Measurements from ENCODE around the gene VPS35.

Gene VPS35

DNA sequence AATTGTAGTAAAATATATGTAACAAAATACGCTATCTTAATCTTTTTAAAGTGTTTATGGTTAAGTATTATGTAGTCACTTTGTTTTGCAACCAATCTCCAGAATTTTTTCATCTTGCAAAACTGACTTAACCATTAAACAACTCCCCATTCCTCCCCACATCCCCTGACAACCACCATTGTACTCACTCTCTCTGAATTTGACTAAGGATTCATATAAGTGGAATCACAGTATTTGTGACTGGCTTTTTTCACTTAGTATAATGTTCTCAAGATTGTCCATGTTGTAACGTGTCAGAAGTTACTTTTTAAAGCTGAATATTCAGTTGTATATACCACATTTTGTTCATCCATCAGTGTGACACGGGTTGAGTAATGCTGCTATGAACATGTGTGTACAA, 11.1 kb upstream of the VPS35 start:
- DNase-seq: no peak
- H3K4me3 ChIP-seq: no peak overlapping the region
- H3K4me1 ChIP-seq: no peaks in the 10 kb centered on the region
- no peaks in the 10 kb centered on the region for H3K36me3 ChIP-seq
- H3K27me3 ChIP-seq: no peaks in the 10 kb centered on the region
- no peaks in the 10 kb centered on the region for H3K9me3 ChIP-seq
- TF ChIP-seq CTCF (IDR thresholded peaks at IDR 0.05): no peak
- intact Hi-C loops (cut with DNase I; ENCODE audit: low total_unique reads): no loop called here
- H3K27ac ChIP-seq: no peak overlapping the region

- Histone ChIP-seq H3K9me3 (no peaks in the 10 kb centered on the region), H3K27ac (no peak overlapping the region), H3K27me3 (no peaks in the 10 kb centered on the region), H3K4me3 (no peak overlapping the region), H3K36me3 (no peaks in the 10 kb centered on the region), H3K4me1 (no peaks in the 10 kb centered on the region)
- no peak for TF ChIP-seq CTCF (IDR thresholded peaks at IDR 0.05)
- DNase-seq: no peak
- intact Hi-C loops (cut with DNase I; ENCODE audit: low total_unique reads): no loop called here
Observed at GRCh38 chr16:46696957-46697356, 8.0 kb upstream of the VPS35 start.

- Histone ChIP-seq H3K4me1 (peaks cover 0 to 3% (median under 1%) of the 10 kb centered on the region in 4 donors), H3K36me3 (no peaks in the 10 kb centered on the region), H3K4me3 (no peak overlapping the region), H3K9me3 (no peaks in the 10 kb centered on the region), H3K27me3 (no peaks in the 10 kb centered on the region), H3K27ac (no peak overlapping the region)
- intact Hi-C loops (cut with DNase I; ENCODE audit: low total_unique reads): no loop called here
- no peak for TF ChIP-seq CTCF (IDR thresholded peaks at IDR 0.05)
- no peak for DNase-seq
Observed at GRCh38 chr16:46695937-46696336, 7.0 kb upstream of the VPS35 start.

GRCh38 chr16:46693598-46693997, 4.6 kb upstream of the VPS35 start:
- DNase-seq: no peak
- no peaks in the 10 kb centered on the region for H3K27me3 ChIP-seq
- peaks cover 9 to 15% (median 12%) of the 10 kb centered on the region in 4 donors for H3K4me1 ChIP-seq
- TF ChIP-seq CTCF (IDR thresholded peaks at IDR 0.05): no peak
- no peak overlapping the region for H3K27ac ChIP-seq
- intact Hi-C loops (cut with DNase I; ENCODE audit: low total_unique reads): no loop called here
- H3K4me3 ChIP-seq: no peak overlapping the region
- no peaks in the 10 kb centered on the region for H3K9me3 ChIP-seq
- no peaks in the 10 kb centered on the region for H3K36me3 ChIP-seq

DNA sequence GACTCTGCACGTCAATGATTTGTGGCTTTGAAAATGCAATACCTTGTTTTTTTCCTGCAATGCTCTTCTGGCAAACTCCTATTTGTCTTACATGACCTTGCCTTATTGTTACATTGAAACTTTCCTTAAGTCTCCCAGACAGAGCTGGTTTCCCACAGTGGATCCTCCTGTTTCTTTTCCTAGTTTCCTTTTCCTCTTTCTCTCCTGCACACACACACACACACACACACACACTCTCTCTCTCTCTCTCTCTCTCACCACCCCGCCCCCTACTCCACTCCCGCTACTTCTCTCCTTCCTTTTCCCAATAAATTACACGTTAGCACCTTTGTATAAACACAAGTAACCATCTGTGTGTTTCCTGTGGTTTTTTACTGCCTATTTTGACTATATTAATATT, 2.7 kb upstream of the VPS35 start:
- DNase-seq: no peak
- H3K9me3 ChIP-seq: no peaks in the 10 kb centered on the region
- H3K4me3 ChIP-seq: no peak overlapping the region
- TF ChIP-seq CTCF (IDR thresholded peaks at IDR 0.05): no peak
- no peaks in the 10 kb centered on the region for H3K27me3 ChIP-seq
- H3K36me3 ChIP-seq: no peaks in the 10 kb centered on the region
- H3K4me1 ChIP-seq: peaks cover 9 to 27% (median 26%) of the 10 kb centered on the region in 4 donors
- no peak overlapping the region for H3K27ac ChIP-seq
- intact Hi-C loops (cut with DNase I; ENCODE audit: low total_unique reads): no loop called here

Measured in tibial artery (tissue), 4 donors.